ENCODE data around the gene MISP3.
"Not testable (repeated sequence)": the region's sequence is repeated elsewhere in the genome, so short reads cannot be mapped to it uniquely, and the experiment has no call there.

Gene MISP3

GRCh38 chr19:14048443-14049153, 24.0 kb upstream of the MISP3 start:
- Mint-ChIP-seq H3K36me3 (ENCODE audit: low read depth) (peaks cover 66% of the 10 kb centered on the region), H3K4me1 (ENCODE audit: low read depth) (peaks cover 7% of the 10 kb centered on the region), H3K27me3 (no peaks in the 10 kb centered on the region), H3K27ac (peak overlapping the region; percentile 40), H3K4me3 (no peak overlapping the region), H3K9me3 (no peaks in the 10 kb centered on the region)

- Mint-ChIP-seq H3K4me1 (ENCODE audit: low read depth) (peaks cover 7% of the 10 kb centered on the region), H3K27ac (no peak overlapping the region), H3K4me3 (no peak overlapping the region), H3K9me3 (no peaks in the 10 kb centered on the region), H3K27me3 (peaks cover 3% of the 10 kb centered on the region), H3K36me3 (ENCODE audit: low read depth) (peaks cover 60% of the 10 kb centered on the region)
Observed at GRCh38 chr19:14050512-14050911, 22.1 kb upstream of the MISP3 start.

GRCh38 chr19:14050961-14051360, 21.6 kb upstream of the MISP3 start:
- H3K36me3 Mint-ChIP-seq (ENCODE audit: low read depth), result peaks cover 56% of the 10 kb centered on the region
- not testable (repeated sequence) for H3K9me3 Mint-ChIP-seq; H3K27me3 Mint-ChIP-seq; H3K4me3 Mint-ChIP-seq; H3K4me1 Mint-ChIP-seq (ENCODE audit: low read depth); H3K27ac Mint-ChIP-seq

- Mint-ChIP-seq H3K4me3 (no peak overlapping the region), H3K9me3 (no peaks in the 10 kb centered on the region), H3K36me3 (ENCODE audit: low read depth) (peaks cover 48% of the 10 kb centered on the region), H3K27me3 (peaks cover 10% of the 10 kb centered on the region), H3K4me1 (ENCODE audit: low read depth) (peaks cover 7% of the 10 kb centered on the region), H3K27ac (peak overlapping the region; percentile 42)
Observed at GRCh38 chr19:14051980-14052379, 20.6 kb upstream of the MISP3 start.

GRCh38 chr19:14052470-14052869, 20.1 kb upstream of the MISP3 start:
- Mint-ChIP-seq H3K4me1 (ENCODE audit: low read depth) (peaks cover 7% of the 10 kb centered on the region), H3K4me3 (no peak overlapping the region), H3K27me3 (peaks cover 10% of the 10 kb centered on the region), H3K36me3 (ENCODE audit: low read depth) (peaks cover 43% of the 10 kb centered on the region), H3K9me3 (no peaks in the 10 kb centered on the region), H3K27ac (peak overlapping the region; percentile 42)

GRCh38 chr19:14053032-14053431, 19.6 kb upstream of the MISP3 start:
- no peak overlapping the region for H3K4me3 Mint-ChIP-seq
- peaks cover 7% of the 10 kb centered on the region for H3K4me1 Mint-ChIP-seq (ENCODE audit: low read depth)
- H3K9me3 Mint-ChIP-seq, result no peaks in the 10 kb centered on the region
- H3K36me3 Mint-ChIP-seq (ENCODE audit: low read depth), result peaks cover 42% of the 10 kb centered on the region
- peaks cover 13% of the 10 kb centered on the region for H3K27me3 Mint-ChIP-seq
- no peak overlapping the region for H3K27ac Mint-ChIP-seq

GRCh38 chr19:14053500-14053899, 19.1 kb upstream of the MISP3 start:
- peaks cover 7% of the 10 kb centered on the region for H3K4me1 Mint-ChIP-seq (ENCODE audit: low read depth)
- no peak overlapping the region for H3K27ac Mint-ChIP-seq
- no peaks in the 10 kb centered on the region for H3K9me3 Mint-ChIP-seq
- H3K27me3 Mint-ChIP-seq, result peaks cover 18% of the 10 kb centered on the region
- H3K36me3 Mint-ChIP-seq (ENCODE audit: low read depth), result peaks cover 37% of the 10 kb centered on the region
- H3K4me3 Mint-ChIP-seq, result no peak overlapping the region

GRCh38 chr19:14054099-14054498, 18.5 kb upstream of the MISP3 start:
- Mint-ChIP-seq H3K4me3 (no peak overlapping the region), H3K36me3 (ENCODE audit: low read depth) (peaks cover 31% of the 10 kb centered on the region), H3K4me1 (ENCODE audit: low read depth) (peaks cover 10% of the 10 kb centered on the region), H3K27me3 (peaks cover 24% of the 10 kb centered on the region), H3K27ac (no peak overlapping the region), H3K9me3 (no peaks in the 10 kb centered on the region)

- H3K27me3 Mint-ChIP-seq, result peaks cover 29% of the 10 kb centered on the region
- no peak overlapping the region for H3K4me3 Mint-ChIP-seq
- H3K27ac Mint-ChIP-seq, result no peak overlapping the region
- no peaks in the 10 kb centered on the region for H3K9me3 Mint-ChIP-seq
- H3K36me3 Mint-ChIP-seq (ENCODE audit: low read depth), result peaks cover 28% of the 10 kb centered on the region
- peaks cover 12% of the 10 kb centered on the region for H3K4me1 Mint-ChIP-seq (ENCODE audit: low read depth)
Observed at GRCh38 chr19:14054721-14055120, 17.9 kb upstream of the MISP3 start.

GRCh38 chr19:14055396-14055795, 17.2 kb upstream of the MISP3 start:
- no peak overlapping the region for H3K4me3 Mint-ChIP-seq
- H3K27me3 Mint-ChIP-seq, result peaks cover 34% of the 10 kb centered on the region
- no peaks in the 10 kb centered on the region for H3K9me3 Mint-ChIP-seq
- H3K36me3 Mint-ChIP-seq (ENCODE audit: low read depth), result peaks cover 22% of the 10 kb centered on the region
- H3K4me1 Mint-ChIP-seq (ENCODE audit: low read depth), result peaks cover 12% of the 10 kb centered on the region
- H3K27ac Mint-ChIP-seq, result no peak overlapping the region

GRCh38 chr19:14056069-14056666, 16.4 kb upstream of the MISP3 start:
- Mint-ChIP-seq H3K4me1 (ENCODE audit: low read depth) (peaks cover 12% of the 10 kb centered on the region), H3K9me3 (no peaks in the 10 kb centered on the region), H3K4me3 (no peak overlapping the region), H3K27ac (no peak overlapping the region), H3K36me3 (ENCODE audit: low read depth) (peaks cover 19% of the 10 kb centered on the region), H3K27me3 (peaks cover 39% of the 10 kb centered on the region)

- H3K9me3 Mint-ChIP-seq, result no peaks in the 10 kb centered on the region
- peaks cover 15% of the 10 kb centered on the region for H3K36me3 Mint-ChIP-seq (ENCODE audit: low read depth)
- H3K4me1 Mint-ChIP-seq (ENCODE audit: low read depth), result peaks cover 12% of the 10 kb centered on the region
- H3K27me3 Mint-ChIP-seq, result peaks cover 42% of the 10 kb centered on the region
- no peak overlapping the region for H3K4me3 Mint-ChIP-seq
- H3K27ac Mint-ChIP-seq, result no peak overlapping the region
Observed at GRCh38 chr19:14056741-14057356, 15.7 kb upstream of the MISP3 start.

- Mint-ChIP-seq H3K27me3 (peaks cover 42% of the 10 kb centered on the region), H3K4me1 (ENCODE audit: low read depth) (peaks cover 12% of the 10 kb centered on the region), H3K9me3 (no peaks in the 10 kb centered on the region), H3K27ac (peak overlapping the region; percentile 31), H3K4me3 (peak overlapping the region; percentile 8), H3K36me3 (ENCODE audit: low read depth) (no peaks in the 10 kb centered on the region)
Observed at GRCh38 chr19:14058182-14059092, 14.1 kb upstream of the MISP3 start.

- Mint-ChIP-seq H3K36me3 (ENCODE audit: low read depth) (no peaks in the 10 kb centered on the region), H3K4me3 (no peak overlapping the region), H3K4me1 (ENCODE audit: low read depth) (peaks cover 12% of the 10 kb centered on the region), H3K27ac (no peak overlapping the region), H3K9me3 (no peaks in the 10 kb centered on the region), H3K27me3 (peaks cover 42% of the 10 kb centered on the region)
Observed at GRCh38 chr19:14059093-14059480, 13.5 kb upstream of the MISP3 start.

All from stimulated activated naive CD8-positive, alpha-beta T cell treated with anti-CD3 and anti-CD28 coated beads, Interleukin-15, Interleukin-2, amounts not matched to agents 100 ng/mL and 50 ng/mL, for 24 hours (primary cell).